ENCODE measurements around the gene RERE.

DNA sequence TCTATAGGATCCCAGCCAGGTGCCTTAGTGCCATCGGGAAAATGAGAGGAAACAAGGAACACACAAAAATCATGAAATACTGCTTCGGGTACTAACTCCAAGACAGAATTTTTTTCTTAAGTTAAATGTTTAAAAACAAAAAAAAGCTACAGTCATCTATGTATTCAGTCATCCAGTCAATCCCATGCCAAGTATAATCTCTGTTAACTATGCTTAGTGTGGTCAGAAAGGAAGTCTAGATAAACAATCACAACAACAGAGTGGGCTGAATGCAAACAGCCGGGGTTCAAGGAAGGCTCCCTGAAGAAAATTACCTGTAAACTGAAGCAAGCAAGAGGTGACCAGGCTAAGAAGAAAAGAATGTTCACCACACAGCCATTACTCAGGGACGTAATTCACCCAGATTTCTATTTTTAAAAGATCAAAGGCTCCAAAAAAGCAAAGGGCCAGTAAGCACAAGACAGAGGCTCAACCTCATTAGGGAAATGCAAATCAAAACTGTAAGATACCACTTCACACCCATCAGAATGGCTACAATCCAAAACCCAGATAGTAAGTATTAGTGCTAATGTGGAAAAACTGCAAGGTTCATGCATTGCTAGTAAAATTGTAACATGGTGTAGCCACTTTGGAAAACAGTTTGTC is 53.0 kb downstream of the RERE start:
- TF ChIP-seq, protein P1, sequence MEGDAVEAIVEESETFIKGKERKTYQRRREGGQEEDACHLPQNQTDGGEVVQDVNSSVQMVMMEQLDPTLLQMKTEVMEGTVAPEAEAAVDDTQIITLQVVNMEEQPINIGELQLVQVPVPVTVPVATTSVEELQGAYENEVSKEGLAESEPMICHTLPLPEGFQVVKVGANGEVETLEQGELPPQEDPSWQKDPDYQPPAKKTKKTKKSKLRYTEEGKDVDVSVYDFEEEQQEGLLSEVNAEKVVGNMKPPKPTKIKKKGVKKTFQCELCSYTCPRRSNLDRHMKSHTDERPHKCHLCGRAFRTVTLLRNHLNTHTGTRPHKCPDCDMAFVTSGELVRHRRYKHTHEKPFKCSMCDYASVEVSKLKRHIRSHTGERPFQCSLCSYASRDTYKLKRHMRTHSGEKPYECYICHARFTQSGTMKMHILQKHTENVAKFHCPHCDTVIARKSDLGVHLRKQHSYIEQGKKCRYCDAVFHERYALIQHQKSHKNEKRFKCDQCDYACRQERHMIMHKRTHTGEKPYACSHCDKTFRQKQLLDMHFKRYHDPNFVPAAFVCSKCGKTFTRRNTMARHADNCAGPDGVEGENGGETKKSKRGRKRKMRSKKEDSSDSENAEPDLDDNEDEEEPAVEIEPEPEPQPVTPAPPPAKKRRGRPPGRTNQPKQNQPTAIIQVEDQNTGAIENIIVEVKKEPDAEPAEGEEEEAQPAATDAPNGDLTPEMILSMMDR (conservative IDR thresholded peaks at IDR 0.05) = no peak
- TF ChIP-seq ZFX (IDR thresholded peaks at IDR 0.05) = no peak

All from C4-2B (cell line).